Transverse colon (tissue), 4 donors: Measurements from ENCODE around the gene HSH2D.

ENCODE experiments used
- CTCF ChIP-seq, 5 experiments: fragments of 200-600 bp in 3 of 5; fragments of 450-650 bp in 2 of 5; sonication (generic) in 3 of 5; IDR thresholded peaks; 1 replicate in 2 of 5; 2 replicates in 3 of 5; pipeline ENCODE4 v1.5.1; 2016 to 2017; ENCODE audit warnings: antibody characterized with exemption in 5 of 5, inconsistent platforms in 3 of 5, mild to moderate bottlenecking in 2 of 5, moderate library complexity in 1 of 5
- POLR2A ChIP-seq: fragments of 450-650 bp; IDR thresholded peaks from one replicate; pipeline ENCODE4 v1.6.1; 2016; ENCODE audit warnings: antibody characterized with exemption, mild to moderate bottlenecking, moderate library complexity
- POLR2AphosphoS5 ChIP-seq, 3 donors: sonication (generic); formaldehyde crosslinking; IDR thresholded peaks; one replicate each; pipeline ENCODE4 v1.6.1; 2016; ENCODE audit warnings: antibody characterized with exemption in 3 of 3

DNA sequence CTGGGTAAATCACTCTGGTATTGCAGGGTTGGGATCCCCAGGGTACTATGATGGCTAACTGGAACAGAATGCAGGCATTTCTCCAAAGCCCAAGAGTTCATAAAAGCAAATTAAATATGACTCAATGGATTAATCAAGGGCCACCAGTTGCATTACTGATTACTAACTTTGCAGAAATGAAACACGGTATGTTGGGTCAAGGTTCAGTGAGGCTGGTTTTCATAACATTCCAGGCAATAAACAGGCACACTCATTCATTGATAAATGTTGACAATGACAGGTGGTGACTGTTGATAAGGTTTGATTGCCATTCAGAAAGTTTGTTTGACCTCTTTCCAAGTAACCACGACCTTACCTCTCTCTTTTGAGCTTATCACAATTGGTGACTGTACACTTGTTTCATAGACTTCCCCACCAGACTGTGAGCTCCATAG lies 53.7 kb downstream of the HSH2D start:
- TF ChIP-seq POLR2AphosphoS5 (IDR thresholded peaks at IDR 0.05) (peak in 2 of 3 donors; percentile 53 to 61), CTCF (IDR thresholded peaks at IDR 0.05) (no peak), POLR2A (no peak)
